IMR-90 (cell line): ENCODE results near the gene RFT1.

Source experiments
- CEBPB ChIP-seq: IDR thresholded peaks from 2 replicates; pipeline ENCODE4 v1.6.1; 2012; ENCODE audit warnings: low read depth, low read length, improper control_type of control experiment
- CTCF ChIP-seq: conservative IDR thresholded peaks from 2 replicates; pipeline ENCODE4 v1.5.1; 2012; ENCODE audit warnings: mild to moderate bottlenecking, low read depth, low read length, improper control_type of control experiment
- POLR2A ChIP-seq: IDR thresholded peaks from 2 replicates; pipeline ENCODE4 v1.6.1; 2012; ENCODE audit warnings: mild to moderate bottlenecking, low read depth, low read length

GRCh38 chr3:53162672-53163443 is 32.6 kb upstream of the RFT1 start:
- TF ChIP-seq POLR2A (no peak), CTCF (no peak), CEBPB (no peak)
